Ishikawa (cell line): ENCODE data around the gene LRFN2.

Source experiments
- CEBPB ChIP-seq: IDR thresholded peaks from 2 replicates; pipeline ENCODE4 v1.6.1; 2012
- CREB1 ChIP-seq: IDR thresholded peaks from 2 replicates; pipeline ENCODE4 v1.6.1; 2012; ENCODE audit warnings: low read depth
- EGR1 ChIP-seq: IDR thresholded peaks from 2 replicates; pipeline ENCODE4 v1.6.1; 2012
- EP300 ChIP-seq: IDR thresholded peaks from 2 replicates; pipeline ENCODE4 v1.6.1; 2012; ENCODE audit warnings: borderline replicate concordance
- FOXM1 ChIP-seq: IDR thresholded peaks from 2 replicates; pipeline ENCODE4 v1.6.1; 2012; ENCODE audit warnings: low read depth, borderline replicate concordance
- MAX ChIP-seq: IDR thresholded peaks from 2 replicates; pipeline ENCODE4 v1.6.1; 2012
- NFIC ChIP-seq: IDR thresholded peaks from 2 replicates; pipeline ENCODE4 v1.6.1; 2012
- RAD21 ChIP-seq: IDR thresholded peaks from 2 replicates; pipeline ENCODE4 v1.6.1; 2012; ENCODE audit warnings: low read depth
- TAF1 ChIP-seq: IDR thresholded peaks from 2 replicates; pipeline ENCODE4 v1.6.1; 2012; ENCODE audit warnings: low read depth, mild to moderate bottlenecking
- TCF12 ChIP-seq: IDR thresholded peaks from 2 replicates; pipeline ENCODE4 v1.6.1; 2012; ENCODE audit warnings: low read depth
- TEAD4 ChIP-seq: IDR thresholded peaks from 2 replicates; pipeline ENCODE4 v1.6.1; 2012
- YY1 ChIP-seq: IDR thresholded peaks from 2 replicates; pipeline ENCODE4 v1.6.1; 2012; ENCODE audit warnings: low read depth
- ZBTB7A ChIP-seq: IDR thresholded peaks from 2 replicates; pipeline ENCODE4 v1.6.1; 2012; ENCODE audit warnings: low read depth
- TF ChIP-seq, protein P1 (sequence below): IDR thresholded peaks from 2 replicates; pipeline ENCODE4 v1.6.1; 2012; ENCODE audit warnings: low read depth, mild to moderate bottlenecking
- TF ChIP-seq, protein P2 (sequence below): IDR thresholded peaks from 2 replicates; pipeline ENCODE4 v1.6.1; 2012

Gene LRFN2

DNA sequence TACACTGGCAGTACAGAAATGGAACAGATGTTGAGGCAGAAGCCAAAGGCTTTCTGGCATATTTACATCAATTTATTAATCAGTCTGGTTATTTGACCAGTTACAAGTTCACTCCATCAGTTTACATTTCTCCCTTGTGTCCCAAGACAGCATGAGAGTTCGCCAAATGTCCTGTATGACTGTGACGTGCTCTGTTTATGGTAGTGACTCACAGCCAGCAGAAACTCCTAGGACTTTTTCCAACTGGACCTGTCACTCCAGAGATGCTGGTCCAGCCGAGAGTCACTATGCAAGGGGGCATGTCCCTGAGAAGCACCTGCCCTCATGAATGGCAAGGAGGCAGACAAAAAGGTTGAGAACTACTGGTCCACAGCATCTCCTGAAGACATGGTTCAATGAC lies 160.0 kb downstream of the LRFN2 start:
- TF ChIP-seq NFIC (no peak), EP300 (no peak), TCF12 (no peak), CEBPB (no peak), MAX (no peak), FOXM1 (no peak), ZBTB7A (no peak), TAF1 (no peak), YY1 (no peak), CREB1 (no peak), RAD21 (no peak), EGR1 (no peak), TEAD4 (no peak)
- TF ChIP-seq, protein P1, sequence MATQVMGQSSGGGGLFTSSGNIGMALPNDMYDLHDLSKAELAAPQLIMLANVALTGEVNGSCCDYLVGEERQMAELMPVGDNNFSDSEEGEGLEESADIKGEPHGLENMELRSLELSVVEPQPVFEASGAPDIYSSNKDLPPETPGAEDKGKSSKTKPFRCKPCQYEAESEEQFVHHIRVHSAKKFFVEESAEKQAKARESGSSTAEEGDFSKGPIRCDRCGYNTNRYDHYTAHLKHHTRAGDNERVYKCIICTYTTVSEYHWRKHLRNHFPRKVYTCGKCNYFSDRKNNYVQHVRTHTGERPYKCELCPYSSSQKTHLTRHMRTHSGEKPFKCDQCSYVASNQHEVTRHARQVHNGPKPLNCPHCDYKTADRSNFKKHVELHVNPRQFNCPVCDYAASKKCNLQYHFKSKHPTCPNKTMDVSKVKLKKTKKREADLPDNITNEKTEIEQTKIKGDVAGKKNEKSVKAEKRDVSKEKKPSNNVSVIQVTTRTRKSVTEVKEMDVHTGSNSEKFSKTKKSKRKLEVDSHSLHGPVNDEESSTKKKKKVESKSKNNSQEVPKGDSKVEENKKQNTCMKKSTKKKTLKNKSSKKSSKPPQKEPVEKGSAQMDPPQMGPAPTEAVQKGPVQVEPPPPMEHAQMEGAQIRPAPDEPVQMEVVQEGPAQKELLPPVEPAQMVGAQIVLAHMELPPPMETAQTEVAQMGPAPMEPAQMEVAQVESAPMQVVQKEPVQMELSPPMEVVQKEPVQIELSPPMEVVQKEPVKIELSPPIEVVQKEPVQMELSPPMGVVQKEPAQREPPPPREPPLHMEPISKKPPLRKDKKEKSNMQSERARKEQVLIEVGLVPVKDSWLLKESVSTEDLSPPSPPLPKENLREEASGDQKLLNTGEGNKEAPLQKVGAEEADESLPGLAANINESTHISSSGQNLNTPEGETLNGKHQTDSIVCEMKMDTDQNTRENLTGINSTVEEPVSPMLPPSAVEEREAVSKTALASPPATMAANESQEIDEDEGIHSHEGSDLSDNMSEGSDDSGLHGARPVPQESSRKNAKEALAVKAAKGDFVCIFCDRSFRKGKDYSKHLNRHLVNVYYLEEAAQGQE = no peak
- TF ChIP-seq, protein P2, sequence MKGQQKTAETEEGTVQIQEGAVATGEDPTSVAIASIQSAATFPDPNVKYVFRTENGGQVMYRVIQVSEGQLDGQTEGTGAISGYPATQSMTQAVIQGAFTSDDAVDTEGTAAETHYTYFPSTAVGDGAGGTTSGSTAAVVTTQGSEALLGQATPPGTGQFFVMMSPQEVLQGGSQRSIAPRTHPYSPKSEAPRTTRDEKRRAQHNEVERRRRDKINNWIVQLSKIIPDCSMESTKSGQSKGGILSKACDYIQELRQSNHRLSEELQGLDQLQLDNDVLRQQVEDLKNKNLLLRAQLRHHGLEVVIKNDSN = no peak

DNA sequence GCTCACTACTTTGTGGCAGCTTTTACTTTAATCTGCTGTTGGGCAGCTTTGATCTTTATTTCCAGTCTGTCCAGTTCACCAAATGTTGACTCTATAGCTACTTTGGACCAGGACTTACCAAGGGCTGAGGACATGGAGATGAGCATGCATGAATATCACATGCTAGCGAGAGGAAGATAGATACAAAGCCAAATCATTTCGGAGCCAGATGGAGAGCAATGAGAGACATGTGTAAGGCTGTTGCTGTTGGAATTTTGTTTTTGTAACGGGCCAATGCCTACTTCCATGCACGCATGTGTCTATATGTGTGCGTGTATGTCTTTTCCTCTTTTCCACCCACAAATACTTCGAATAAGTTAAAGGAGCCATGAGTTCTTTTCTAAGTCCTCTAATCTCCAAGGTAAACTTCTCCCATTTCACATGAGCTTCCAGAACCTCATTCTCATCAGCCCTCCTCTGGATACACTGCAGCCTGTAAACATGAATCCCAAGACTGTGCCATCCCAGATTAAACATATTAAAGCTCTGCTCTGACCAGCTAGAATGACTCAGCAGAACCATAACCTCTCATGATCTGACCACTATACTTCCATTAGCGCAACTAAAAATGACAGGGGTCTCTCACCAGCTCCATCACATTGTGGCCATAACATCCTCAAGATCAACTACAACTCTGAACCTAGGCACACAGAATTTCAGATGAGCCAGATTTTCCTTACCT lies 160.7 kb downstream of the LRFN2 start:
- TF ChIP-seq CEBPB (no peak), YY1 (no peak)

GRCh38 chr6:40425192-40425919 lies 161.8 kb downstream of the LRFN2 start:
- no peak for TF ChIP-seq FOXM1
- TF ChIP-seq, protein P2 = no peak
- no peak for TF ChIP-seq TCF12
- TF ChIP-seq MAX = no peak
- TF ChIP-seq NFIC = no peak
- no peak for TF ChIP-seq TEAD4
- no peak for TF ChIP-seq EP300
- TF ChIP-seq, protein P1 = no peak
- no peak for TF ChIP-seq CREB1
- TF ChIP-seq TAF1 = no peak
- no peak for TF ChIP-seq EGR1
- no peak for TF ChIP-seq CEBPB
- TF ChIP-seq RAD21 = no peak
- no peak for TF ChIP-seq ZBTB7A
- TF ChIP-seq YY1 = no peak

DNA sequence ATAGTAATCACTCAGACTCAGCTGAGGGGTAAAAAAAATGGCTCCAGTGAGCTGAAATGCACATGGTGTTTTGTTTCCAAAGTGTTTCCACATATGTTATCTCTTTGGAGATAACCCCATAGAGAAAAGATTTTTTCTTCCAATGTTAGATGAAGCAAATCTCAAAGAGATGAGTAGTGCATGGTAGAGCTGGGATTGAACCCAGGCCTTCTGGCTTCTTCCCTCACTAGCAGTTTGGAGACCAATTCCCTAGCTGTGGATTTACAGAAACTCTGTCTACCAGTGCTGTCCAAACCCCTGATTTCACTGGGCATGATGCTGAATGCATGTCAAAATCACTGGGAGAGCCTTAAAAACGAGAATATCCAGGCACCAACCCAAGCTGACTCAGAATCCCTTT lies 165.1 kb downstream of the LRFN2 start:
- TF ChIP-seq, protein P1 = no peak
- TF ChIP-seq CREB1 (no peak), CEBPB (no peak)
